Measurements from ENCODE around the gene KIAA1191. TPM values are rescaled to one million over a fixed set of nuclear protein-coding genes. Genes with fewer than 3 reads are reported as not detected.
"Not testable (repeated sequence)": the region's sequence is repeated elsewhere in the genome, so short reads cannot be mapped to it uniquely, and the experiment has no call there.

KIAA1191 gene
- total and polyA plus RNA-seq, 7 donors, result 41.0 to 117 (median 104) TPM

- Histone ChIP-seq H3K27ac (no peak overlapping the region), H3K4me3 (no peak overlapping the region), H3K27me3 (no peaks in the 10 kb centered on the region), H3K4me1 (no peaks in the 10 kb centered on the region), H3K36me3 (peaks cover 0 to 62% (median 14%) of the 10 kb centered on the region in 4 donors), H3K9me3 (no peaks in the 10 kb centered on the region)
- intact Hi-C loops (cut with DNase I), result no loop called here
- no peak for DNase-seq
- WGBS, 2 donors, result 93 to 94% methylated on average over 9 of the region's 9 CpGs
- TF ChIP-seq POLR2AphosphoS5 (IDR thresholded peaks at IDR 0.05) (no peak), POLR2A (IDR thresholded peaks at IDR 0.05) (no peak), EP300 (IDR thresholded peaks at IDR 0.05) (no peak)
- TF ChIP-seq, protein P1, sequence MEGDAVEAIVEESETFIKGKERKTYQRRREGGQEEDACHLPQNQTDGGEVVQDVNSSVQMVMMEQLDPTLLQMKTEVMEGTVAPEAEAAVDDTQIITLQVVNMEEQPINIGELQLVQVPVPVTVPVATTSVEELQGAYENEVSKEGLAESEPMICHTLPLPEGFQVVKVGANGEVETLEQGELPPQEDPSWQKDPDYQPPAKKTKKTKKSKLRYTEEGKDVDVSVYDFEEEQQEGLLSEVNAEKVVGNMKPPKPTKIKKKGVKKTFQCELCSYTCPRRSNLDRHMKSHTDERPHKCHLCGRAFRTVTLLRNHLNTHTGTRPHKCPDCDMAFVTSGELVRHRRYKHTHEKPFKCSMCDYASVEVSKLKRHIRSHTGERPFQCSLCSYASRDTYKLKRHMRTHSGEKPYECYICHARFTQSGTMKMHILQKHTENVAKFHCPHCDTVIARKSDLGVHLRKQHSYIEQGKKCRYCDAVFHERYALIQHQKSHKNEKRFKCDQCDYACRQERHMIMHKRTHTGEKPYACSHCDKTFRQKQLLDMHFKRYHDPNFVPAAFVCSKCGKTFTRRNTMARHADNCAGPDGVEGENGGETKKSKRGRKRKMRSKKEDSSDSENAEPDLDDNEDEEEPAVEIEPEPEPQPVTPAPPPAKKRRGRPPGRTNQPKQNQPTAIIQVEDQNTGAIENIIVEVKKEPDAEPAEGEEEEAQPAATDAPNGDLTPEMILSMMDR (IDR thresholded peaks at IDR 0.05), result no peak
Measured at GRCh38 chr5:176319827-176320554, 41.6 kb downstream of the KIAA1191 start.

- WGBS, 2 donors, result 76 to 88% methylated on average over 7 of the region's 7 CpGs
- Histone ChIP-seq H3K27ac (no peak overlapping the region), H3K27me3 (no peaks in the 10 kb centered on the region), H3K9me3 (no peaks in the 10 kb centered on the region), H3K36me3 (peaks cover 0 to 57% (median 9%) of the 10 kb centered on the region in 4 donors), H3K4me1 (no peaks in the 10 kb centered on the region), H3K4me3 (no peak overlapping the region)
- no peak for TF ChIP-seq POLR2A (IDR thresholded peaks at IDR 0.05)
- TF ChIP-seq, protein P1 (IDR thresholded peaks at IDR 0.05), result no peak
- TF ChIP-seq POLR2AphosphoS5 (IDR thresholded peaks at IDR 0.05), result no peak
- no peak for TF ChIP-seq EP300 (IDR thresholded peaks at IDR 0.05)
- intact Hi-C loops (cut with DNase I), result no loop called here
- DNase-seq, result no peak
Measured at GRCh38 chr5:176317534-176318374, 43.8 kb downstream of the KIAA1191 start.

DNA sequence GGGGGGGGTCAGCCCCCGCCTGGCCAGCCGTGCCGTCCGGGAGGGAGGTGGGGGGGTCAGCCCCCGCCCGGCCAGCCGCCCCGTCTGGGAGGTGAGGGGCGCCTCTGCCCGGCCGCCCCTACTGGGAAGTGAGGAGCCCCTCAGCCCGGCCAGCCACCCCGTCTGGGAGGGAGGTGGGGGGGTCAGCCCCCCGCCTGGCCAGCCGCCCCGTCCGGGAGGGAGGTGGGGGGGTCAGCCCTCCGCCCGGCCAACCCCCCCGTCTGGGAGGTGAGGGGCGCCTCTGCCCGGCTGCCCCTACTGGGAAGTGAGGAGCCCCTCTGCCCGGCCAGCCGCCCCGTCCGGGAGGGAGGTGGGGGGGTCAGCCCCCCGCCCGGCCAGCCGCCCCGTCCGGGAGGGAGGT, 56.2 kb downstream of the KIAA1191 start:
- H3K27ac ChIP-seq; H3K4me1 ChIP-seq; intact Hi-C loops (cut with DNase I); H3K27me3 ChIP-seq; H3K9me3 ChIP-seq; H3K4me3 ChIP-seq; DNase-seq: not testable (repeated sequence)
- WGBS, 2 donors, result 97% methylated on average over 14 to 18 of the region's 31 CpGs
- peaks cover 0 to 16% (median 3%) of the 10 kb centered on the region in 4 donors for H3K36me3 ChIP-seq

Small RNA genes lying within 50 kb of the gene (small RNA-seq; reads per million reads assigned to genes)
- 0.58 to 1.8 (median 1.7) reads per million in 3 donors for gene MIR1271

Other genes with a start within 250 kb of the KIAA1191 start
- 10 to 100 TPM in 2 of 4 donors, 1 to 10 TPM in 2; 6.8 to 26.0 (median 9.3) TPM for gene SIMC1, start 123.3 kb downstream of the KIAA1191 start, total RNA-seq
- 10 to 100 TPM in 1 of 3 donors, 1 to 10 TPM in 2; 7.9 to 10.2 (median 8.1) TPM for gene SIMC1, start 123.3 kb downstream of the KIAA1191 start, polyA plus RNA-seq
- gene ARL10, start 3.7 kb upstream of the KIAA1191 start, total RNA-seq, result 10 to 100 TPM in 2 of 4 donors, 1 to 10 TPM in 2; 5.6 to 16.9 (median 10.5) TPM
- gene ARL10, start 3.7 kb upstream of the KIAA1191 start, polyA plus RNA-seq, result 1 to 10 TPM in 1 of 3 donors, under 1 TPM in 2; 0.23 to 1.8 (median 0.60) TPM
- gene NOP16, start 26.8 kb upstream of the KIAA1191 start, total RNA-seq, result 10 to 100 TPM in 1 of 4 donors, 1 to 10 TPM in 3; 4.4 to 17.8 (median 9.6) TPM
- gene NOP16, start 26.8 kb upstream of the KIAA1191 start, polyA plus RNA-seq, result 10 to 100 TPM; 21.3 to 50.7 (median 22.2) TPM
- gene HIGD2A, start 27.0 kb upstream of the KIAA1191 start, total RNA-seq, result 100 to 1,000 TPM; 201 to 249 (median 235) TPM
- gene HIGD2A, start 27.0 kb upstream of the KIAA1191 start, polyA plus RNA-seq, result 100 to 1,000 TPM; 207 to 457 (median 354) TPM
- 100 to 1,000 TPM; 129 to 163 (median 156) TPM for gene CLTB, start 54.8 kb upstream of the KIAA1191 start, total RNA-seq
- gene CLTB, start 54.8 kb upstream of the KIAA1191 start, polyA plus RNA-seq, result 100 to 1,000 TPM; 274 to 403 (median 280) TPM
- gene FAF2, start 86.6 kb upstream of the KIAA1191 start, total RNA-seq, result 10 to 100 TPM; 18.5 to 24.6 (median 19.1) TPM
- gene FAF2, start 86.6 kb upstream of the KIAA1191 start, polyA plus RNA-seq, result 10 to 100 TPM in 1 of 3 donors, 1 to 10 TPM in 2; 4.2 to 19.8 (median 4.4) TPM
- gene RNF44, start 175.6 kb upstream of the KIAA1191 start, total RNA-seq, result 10 to 100 TPM in 2 of 4 donors, 1 to 10 TPM in 2; 7.6 to 15.0 (median 11.1) TPM
- gene RNF44, start 175.6 kb upstream of the KIAA1191 start, polyA plus RNA-seq, result 10 to 100 TPM; 18.0 to 64.0 (median 25.4) TPM
- 1 to 10 TPM in 1 of 4 donors, under 1 TPM in 1, not detected in 2; 0.71 to 1.1 TPM for gene CDHR2, start 187.6 kb upstream of the KIAA1191 start, total RNA-seq
- 10 to 100 TPM in 2 of 3 donors, 1 to 10 TPM in 1; 9.6 to 57.9 (median 47.9) TPM for gene CDHR2, start 187.6 kb upstream of the KIAA1191 start, polyA plus RNA-seq
- gene GPRIN1, start 248.4 kb upstream of the KIAA1191 start, total RNA-seq, result 1 to 10 TPM in 2 of 4 donors, under 1 TPM in 2; 0.33 to 1.6 (median 0.81) TPM
- gene GPRIN1, start 248.4 kb upstream of the KIAA1191 start, polyA plus RNA-seq, result 1 to 10 TPM in 1 of 3 donors, under 1 TPM in 2; 0.60 to 1.4 (median 0.69) TPM